ENCODE results near the gene C11orf97. TPM values are rescaled to one million over a fixed set of nuclear protein-coding genes. Genes with fewer than 3 reads are reported as not detected.

C11orf97 gene
- total and polyA plus RNA-seq, 2 of the 8 experiments (the other 6 are each of a cell fraction or from before 2014, with no cell fraction given): not detected

- Histone ChIP-seq H3K18ac (ENCODE audit: extremely low read depth, low read length) (no peak overlapping the region), H3K79me2 (ENCODE audit: control insufficient read depth in 1 of 2, insufficient read depth in 2 of 2, low read length in 2 of 2) (no peaks in the 10 kb centered on the region), H3K4me3 (ENCODE audit: extremely low read depth in 1 of 4, insufficient read depth in 2 of 4, low read depth in 3 of 4, low read length in 4 of 4) (no peak overlapping the region), H2BK20ac (ENCODE audit: low read length) (no peak overlapping the region), H3K27ac (ENCODE audit: low read depth, low read length) (no peak overlapping the region), H2BK120ac (replicated peaks; ENCODE audit: low read depth, low read length) (no peak overlapping the region), H3K9me3 (ENCODE audit: insufficient read depth in 2 of 2, low read depth in 1 of 2, low read length in 1 of 2) (no peaks in the 10 kb centered on the region), H3K36me3 (ENCODE audit: control insufficient read depth in 2 of 4, insufficient read depth in 4 of 4, low read length in 3 of 4) (no peaks in the 10 kb centered on the region), H3K27me3 (replicated peaks in 1 of 4; ENCODE audit: control insufficient read depth in 3 of 4, extremely low read depth in 1 of 4, insufficient read depth in 3 of 4, low read length in 3 of 4) (no peaks in the 10 kb centered on the region), H4K91ac (replicated peaks; ENCODE audit: insufficient read length, low read length) (no peak overlapping the region), H2AK5ac (ENCODE audit: low read depth, low read length) (no peak overlapping the region), H2BK15ac (ENCODE audit: low read length) (no peak overlapping the region), H3K56ac (replicated peaks; ENCODE audit: insufficient read length, low read depth, low read length) (no peak overlapping the region), H4K20me1 (replicated peaks in 1 of 2; ENCODE audit: control insufficient read depth in 1 of 2, insufficient read depth in 2 of 2, low read length in 2 of 2) (no peaks in the 10 kb centered on the region), H2AFZ (ENCODE audit: low read length) (no peak overlapping the region), H3K4ac (replicated peaks; ENCODE audit: insufficient read length, low read depth, low read length) (no peak overlapping the region), H3K4me2 (ENCODE audit: insufficient read depth in 1 of 2, low read depth in 2 of 2, low read length in 2 of 2) (no peak overlapping the region), H4K5ac (ENCODE audit: insufficient read length, low read depth, low read length) (no peak overlapping the region), H2BK12ac (ENCODE audit: low read depth, low read length) (no peak overlapping the region), H3K23me2 (ENCODE audit: low read depth, low read length) (no peaks in the 10 kb centered on the region), H3K79me1 (ENCODE audit: low read depth, low read length) (no peaks in the 10 kb centered on the region), H4K8ac (ENCODE audit: extremely low read depth, insufficient read depth, low read length) (no peak overlapping the region), H3K23ac (ENCODE audit: insufficient read length) (no peak overlapping the region), H3K9ac (replicated peaks in 1 of 4; ENCODE audit: extremely low read depth in 1 of 4, low read depth in 3 of 4, low read length in 3 of 4) (no peak overlapping the region), H3K14ac (ENCODE audit: insufficient read length) (no peak overlapping the region), H2BK5ac (ENCODE audit: low read depth, low read length) (no peak overlapping the region), H3K4me1 (replicated peaks in 1 of 4; ENCODE audit: control insufficient read depth in 3 of 4, insufficient read depth in 4 of 4, low read length in 3 of 4) (no peaks in the 10 kb centered on the region)
- WGBS, 2 experiments (ENCODE audit: extremely low coverage in 1 of 2, insufficient coverage in 1 of 2, insufficient read length in 1 of 2, insufficient replicate concordance in 2 of 2, low coverage in 1 of 2, low lambda C conversion rate in 2 of 2, missing lambda C conversion rate in 1 of 2): 90% methylated on average over 3 of the region's 3 CpGs; no CpG with 5 or more reads in 1 of the 2 experiments
- ChIA-PET POLR2A (ENCODE audit: partially characterized antibody) (no interaction called here), CTCF (ENCODE audit: partially characterized antibody) (no interaction called here)
- FAIRE-seq (no peak), DNase-seq (ENCODE audit: low read depth in 1 of 2, low spot score in 2 of 2) (no peak)
- TF ChIP-seq SIN3A (conservative IDR thresholded peaks at IDR 0.05 in 1 of 2, IDR thresholded peaks at IDR 0.05 in 1 of 2; ENCODE audit: low read depth in 1 of 2, low read length in 2 of 2) (no peak), CBX8 (IDR thresholded peaks at IDR 0.05; ENCODE audit: borderline replicate concordance, low read depth, low read length) (no peak), SUZ12 (IDR thresholded peaks at IDR 0.05; ENCODE audit: low read length) (no peak), BACH1 (IDR thresholded peaks at IDR 0.05; ENCODE audit: low read length) (no peak), KDM4A (IDR thresholded peaks at IDR 0.05; ENCODE audit: low read depth, low read length, severe bottlenecking) (no peak), PHF8 (conservative IDR thresholded peaks at IDR 0.05; ENCODE audit: low read depth, low read length) (no peak), KDM1A (IDR thresholded peaks at IDR 0.05; ENCODE audit: borderline replicate concordance, low read length) (no peak), FOSL1 (IDR thresholded peaks at IDR 0.05; ENCODE audit: insufficient read depth, low read depth, low read length) (no peak), TAF1 (IDR thresholded peaks at IDR 0.05; ENCODE audit: low read depth, low read length) (no peak)
Observed at GRCh38 chr11:94532211-94532610, 19.9 kb downstream of the C11orf97 start.

Data from H1 (cell line).